HG03060 (cell line): ENCODE data around the gene OSMR.

Experiments
- ATAC-seq: cut with Tn5 transposase; IDR thresholded peaks from one replicate; pipeline ENCODE4 v1.9.1; 2021; ENCODE audit warnings: low read depth, moderate number of reproducible peaks; ENCODE audit not compliant: unreplicated experiment

Gene OSMR

DNA sequence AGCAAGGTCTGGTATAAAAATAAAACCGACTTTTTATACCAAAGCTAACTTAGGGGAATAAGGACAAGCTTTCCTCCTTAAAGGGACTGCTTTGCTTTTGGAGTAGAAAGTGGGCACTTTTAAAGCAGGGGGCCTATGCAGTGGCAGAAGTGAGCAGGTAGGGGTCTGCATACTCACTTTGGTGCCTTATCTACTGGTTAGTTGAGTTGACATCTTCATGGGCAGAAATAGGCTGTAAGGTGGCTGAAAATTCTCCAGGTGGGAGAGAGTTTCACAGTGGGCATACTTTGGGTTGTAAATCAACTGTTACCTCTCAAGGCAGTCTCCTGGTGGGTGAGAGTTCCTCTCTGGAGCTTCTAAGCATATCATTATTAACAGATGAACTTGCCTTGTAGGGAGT lies 24.8 kb downstream of the OSMR start:
- ATAC-seq, result no peak

GRCh38 chr5:38871058-38871605 lies 25.3 kb downstream of the OSMR start:
- no peak for ATAC-seq

DNA sequence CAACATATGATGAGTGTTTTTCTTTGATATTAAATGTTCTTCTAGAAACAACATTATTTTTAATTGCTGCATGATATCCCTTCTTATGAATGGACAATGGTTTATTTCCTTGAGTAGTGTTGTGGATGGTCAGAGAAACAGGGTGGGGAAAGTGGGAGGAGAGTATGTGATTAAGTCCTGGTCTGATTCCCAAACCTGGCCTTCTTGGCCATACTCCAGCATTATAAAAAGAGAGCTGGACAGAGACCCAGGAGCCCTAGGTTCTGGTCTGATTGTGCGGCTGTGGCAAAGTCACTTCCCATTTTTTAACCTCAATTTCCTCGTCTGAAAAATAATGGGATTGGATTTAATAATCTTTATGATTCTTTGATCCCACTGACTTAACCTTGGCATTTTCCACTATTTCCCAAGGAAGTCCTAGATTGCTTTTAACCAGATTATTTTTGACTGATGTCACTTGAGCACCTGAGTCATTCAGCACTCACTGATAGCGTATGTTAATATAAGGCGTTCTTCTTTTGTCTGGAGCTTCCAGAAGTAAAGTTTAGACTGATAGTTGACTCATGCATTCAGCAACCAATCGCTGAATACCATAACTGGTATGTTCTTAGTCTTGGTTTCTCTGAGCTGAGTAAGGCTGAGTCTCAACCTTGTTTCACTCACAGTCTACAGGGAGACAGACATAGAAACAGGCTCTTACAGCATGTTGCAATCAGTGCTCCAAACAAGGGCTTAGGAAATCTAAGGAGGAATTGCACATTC lies 26.2 kb downstream of the OSMR start:
- no peak for ATAC-seq

DNA sequence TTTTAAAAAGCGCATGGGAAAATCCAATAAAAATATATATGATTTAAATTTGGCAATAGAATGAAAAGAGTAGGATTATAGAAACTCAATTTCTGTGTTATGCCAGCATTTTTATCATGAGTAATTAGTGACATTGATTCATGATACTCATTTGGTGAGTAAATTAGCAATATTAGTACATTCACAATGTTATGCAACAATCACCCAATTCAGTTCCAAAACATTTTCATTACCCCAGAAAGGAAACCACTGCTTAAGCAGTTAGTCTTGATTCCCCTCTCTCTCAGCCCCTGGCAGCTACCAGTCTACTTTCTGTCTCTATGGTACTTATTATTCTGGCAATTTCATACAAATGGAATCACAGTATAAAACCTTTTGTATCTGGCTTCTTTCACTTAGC lies 27.0 kb downstream of the OSMR start:
- ATAC-seq, result no peak

DNA sequence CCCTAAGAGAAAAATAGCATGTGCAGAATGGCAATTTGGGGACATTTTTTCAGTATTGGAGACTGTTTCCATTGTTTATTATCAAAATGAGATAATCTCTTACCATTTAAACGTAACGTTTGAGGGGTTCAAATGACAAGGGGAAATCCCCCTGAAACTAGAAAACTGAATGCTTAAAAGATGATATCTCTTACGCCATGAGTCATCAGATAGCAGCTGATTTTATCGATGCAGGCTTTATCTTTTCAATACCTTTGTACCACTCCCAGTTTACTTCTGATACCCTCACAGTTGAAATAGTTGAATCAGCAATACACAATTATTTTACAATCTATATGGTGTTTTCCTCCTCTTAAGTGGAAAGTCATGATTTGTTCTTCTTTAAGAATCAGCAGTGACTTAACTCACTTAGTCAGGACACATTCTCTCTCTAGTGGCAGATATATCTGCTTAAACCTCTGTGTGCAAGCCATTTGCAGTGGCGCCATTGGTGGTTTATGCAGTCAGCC lies 29.2 kb downstream of the OSMR start:
- no peak for ATAC-seq

GRCh38 chr5:38878391-38879077 lies 32.7 kb downstream of the OSMR start:
- ATAC-seq, result no peak

- no peak for ATAC-seq
Observed at GRCh38 chr5:38879078-38879460, 33.3 kb downstream of the OSMR start.

DNA sequence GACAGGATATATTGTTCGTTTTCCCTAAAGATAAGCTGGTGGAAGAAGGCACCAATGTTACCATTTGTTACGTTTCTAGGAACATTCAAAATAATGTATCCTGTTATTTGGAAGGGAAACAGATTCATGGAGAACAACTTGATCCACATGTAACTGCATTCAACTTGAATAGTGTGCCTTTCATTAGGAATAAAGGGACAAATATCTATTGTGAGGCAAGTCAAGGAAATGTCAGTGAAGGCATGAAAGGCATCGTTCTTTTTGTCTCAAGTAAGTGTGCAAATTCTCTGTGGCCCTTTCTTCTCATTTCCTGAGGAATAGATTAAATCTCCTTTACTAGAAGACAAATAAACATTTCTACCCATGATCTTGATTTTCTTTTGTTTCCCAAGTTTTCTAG lies 38.0 kb downstream of the OSMR start:
- no peak for ATAC-seq

DNA sequence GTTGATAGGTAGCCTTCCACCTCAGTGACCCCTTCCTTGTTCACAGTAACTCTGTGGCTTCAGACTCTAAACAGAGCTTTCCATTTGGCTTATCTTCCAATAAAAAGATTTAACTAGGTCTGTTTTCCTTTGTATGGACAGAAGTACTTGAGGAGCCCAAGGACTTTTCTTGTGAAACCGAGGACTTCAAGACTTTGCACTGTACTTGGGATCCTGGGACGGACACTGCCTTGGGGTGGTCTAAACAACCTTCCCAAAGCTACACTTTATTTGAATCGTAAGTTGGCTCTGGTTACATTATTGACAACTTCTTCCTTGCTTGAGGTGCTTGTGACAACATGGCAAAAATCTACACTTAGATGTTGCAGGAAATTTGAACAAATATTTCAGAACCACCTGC lies 39.4 kb downstream of the OSMR start:
- no peak for ATAC-seq

DNA sequence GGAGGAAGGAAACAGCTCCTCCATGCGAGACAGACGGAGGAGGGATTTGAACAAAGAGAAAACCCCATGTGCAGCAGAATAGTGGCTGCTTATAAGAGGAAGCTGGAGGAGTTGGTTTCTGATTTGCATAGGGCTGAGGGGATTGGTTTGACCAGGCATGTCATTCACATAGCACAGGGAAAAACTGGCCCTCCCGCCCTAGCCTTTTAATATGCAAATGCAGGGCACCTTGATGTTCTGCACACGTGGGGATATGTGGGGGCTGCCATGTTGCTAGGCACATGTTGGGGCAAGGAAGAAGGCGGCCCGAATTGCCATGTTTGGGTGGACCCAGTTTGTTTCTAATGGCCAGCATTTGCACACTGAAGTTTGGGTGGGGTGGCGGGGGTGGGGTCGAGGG lies 42.2 kb downstream of the OSMR start:
- ATAC-seq, result no peak

- ATAC-seq, result no peak
Observed at GRCh38 chr5:38889424-38889823, 43.6 kb downstream of the OSMR start.

DNA sequence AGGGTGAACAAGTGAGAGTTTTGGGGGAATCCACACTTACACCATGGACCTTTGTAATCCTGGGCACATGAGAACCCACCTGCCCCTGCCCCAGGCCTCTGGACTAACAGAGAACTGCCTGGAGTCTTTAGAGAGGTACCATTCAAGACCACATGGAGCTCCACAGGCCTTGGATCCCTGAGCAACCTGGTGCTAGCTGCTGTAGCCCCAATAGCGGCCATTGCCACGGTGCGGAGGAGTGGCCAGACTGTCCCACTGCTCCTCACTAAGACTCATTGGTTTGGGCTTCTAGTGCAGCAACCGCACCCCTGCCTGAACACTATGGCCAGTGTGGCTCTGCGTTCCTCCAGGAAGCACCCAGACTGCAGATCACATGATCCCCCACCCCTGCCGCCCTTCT lies 45.8 kb downstream of the OSMR start:
- no peak for ATAC-seq

DNA sequence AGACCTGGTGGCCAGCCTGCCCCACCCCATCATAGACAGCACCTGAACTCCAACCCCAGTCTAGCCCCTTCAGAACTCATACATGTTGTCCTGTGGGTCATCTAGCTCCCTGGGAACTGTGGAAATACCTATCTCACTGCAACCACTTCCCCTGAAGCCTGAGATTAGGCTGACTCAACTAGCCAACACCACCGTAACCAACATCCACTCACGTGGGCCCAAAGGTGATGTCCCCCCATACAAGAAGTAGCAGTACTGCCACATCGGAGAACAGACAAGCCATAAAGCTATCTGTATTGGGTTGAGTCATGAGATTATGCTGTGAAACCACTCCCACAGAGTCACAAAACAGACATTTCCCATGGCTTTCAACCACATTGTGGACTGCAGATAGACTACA lies 46.6 kb downstream of the OSMR start:
- no peak for ATAC-seq

GRCh38 chr5:38896760-38897159 lies 50.9 kb downstream of the OSMR start:
- ATAC-seq, result no peak

DNA sequence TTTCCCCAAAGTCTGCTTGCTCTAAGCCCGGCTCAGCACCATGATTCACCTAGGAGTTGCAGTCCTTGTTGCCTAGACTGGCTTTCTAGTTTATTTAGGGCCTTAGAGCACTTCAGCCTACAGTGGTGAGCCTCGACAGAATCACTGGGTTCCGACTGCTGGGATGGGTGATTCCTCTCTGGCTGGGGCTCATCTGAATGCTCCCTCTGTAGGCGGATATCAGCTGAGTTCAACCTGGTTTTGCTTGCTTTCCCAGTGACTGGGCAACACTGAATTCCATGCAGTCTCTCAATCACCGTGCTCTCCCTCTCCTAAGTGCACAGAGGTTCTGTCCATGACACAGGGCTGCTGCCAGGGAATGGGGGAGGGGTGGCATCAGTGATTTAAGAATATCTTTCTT lies 54.1 kb downstream of the OSMR start:
- ATAC-seq, result no peak

GRCh38 chr5:38905516-38905915 lies 59.7 kb downstream of the OSMR start:
- ATAC-seq, result no peak

DNA sequence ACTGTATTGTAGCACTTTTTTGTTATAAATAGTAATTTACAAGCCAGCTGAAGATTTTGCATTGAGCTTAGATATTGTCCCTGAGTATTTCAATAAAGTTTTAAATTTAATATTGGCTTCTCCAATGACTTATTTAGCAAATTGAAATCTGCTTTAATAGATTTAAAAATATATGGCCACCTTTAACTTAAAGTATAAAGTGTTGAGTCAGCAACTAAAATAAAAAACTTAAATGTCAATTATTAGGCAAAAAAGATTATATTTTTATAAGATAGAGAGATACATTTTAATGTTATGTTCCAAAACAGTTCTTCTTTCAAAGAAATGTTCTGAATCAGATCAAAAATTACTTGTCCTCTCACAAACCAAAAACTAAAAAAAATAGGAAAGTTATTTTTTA lies 60.7 kb downstream of the OSMR start:
- no peak for ATAC-seq

- ATAC-seq, result no peak
Observed at GRCh38 chr5:38911933-38912332, 66.1 kb downstream of the OSMR start.

GRCh38 chr5:38913714-38914113 lies 67.9 kb downstream of the OSMR start:
- no peak for ATAC-seq

DNA sequence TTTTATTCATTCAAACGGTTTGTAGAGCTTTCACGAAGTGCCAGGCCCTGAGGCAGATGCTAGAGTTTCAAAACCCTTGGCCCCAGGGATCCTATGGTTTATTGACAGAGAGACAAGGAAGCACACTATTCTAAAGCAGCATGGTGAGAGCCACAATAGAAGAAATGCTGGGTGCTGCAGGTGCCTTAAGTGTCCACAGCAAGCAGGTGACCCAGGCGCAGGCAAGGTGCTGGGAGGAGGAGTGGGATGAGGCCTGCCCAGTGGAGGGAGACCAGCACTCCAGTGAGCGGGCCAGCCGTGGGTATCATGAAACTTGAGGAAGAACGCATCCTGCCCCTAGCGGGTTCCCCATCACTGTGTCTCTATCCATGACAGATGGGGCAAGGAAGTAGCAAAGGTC lies 71.0 kb downstream of the OSMR start:
- ATAC-seq, result no peak

- ATAC-seq, result no peak
Observed at GRCh38 chr5:38921174-38921573, 75.4 kb downstream of the OSMR start.

- no peak for ATAC-seq
Observed at GRCh38 chr5:38922199-38922598, 76.4 kb downstream of the OSMR start.
